ENCODE measurements around the gene CNNM1.

GRCh38 chr10:99347672-99348071 lies 18.5 kb downstream of the CNNM1 start:
- TF ChIP-seq ARNT (IDR thresholded peaks at IDR 0.05) (no peak), SP1 (IDR thresholded peaks at IDR 0.05) (no peak), ELF4 (IDR thresholded peaks at IDR 0.05) (no peak), FOXM1 (IDR thresholded peaks at IDR 0.05; ENCODE audit: borderline replicate concordance) (no peak), FOXK2 (IDR thresholded peaks at IDR 0.05) (no peak)

All from HEK293T (cell line).